GM10266 (cell line): ENCODE results near the gene OASL.
"Not testable (repeated sequence)": the region's sequence is repeated elsewhere in the genome, so short reads cannot be mapped to it uniquely, and the experiment has no call there.

Experiments used
- DNase-seq: peaks from one replicate; pipeline ENCODE4 v3.0.0; 2012; ENCODE audit errors: extremely low spot score
- TF ChIP-seq, protein P1 (sequence below): IDR thresholded peaks from 2 replicates; pipeline ENCODE4 v1.5.1; 2012; ENCODE audit warnings: mild to moderate bottlenecking, low read depth; ENCODE audit not compliant: control insufficient read depth, insufficient read depth; ENCODE audit errors: missing control alignments

The OASL gene

GRCh38 chr12:121084229-121084628 is 45.2 kb upstream of the OASL start:
- TF ChIP-seq, protein P1, sequence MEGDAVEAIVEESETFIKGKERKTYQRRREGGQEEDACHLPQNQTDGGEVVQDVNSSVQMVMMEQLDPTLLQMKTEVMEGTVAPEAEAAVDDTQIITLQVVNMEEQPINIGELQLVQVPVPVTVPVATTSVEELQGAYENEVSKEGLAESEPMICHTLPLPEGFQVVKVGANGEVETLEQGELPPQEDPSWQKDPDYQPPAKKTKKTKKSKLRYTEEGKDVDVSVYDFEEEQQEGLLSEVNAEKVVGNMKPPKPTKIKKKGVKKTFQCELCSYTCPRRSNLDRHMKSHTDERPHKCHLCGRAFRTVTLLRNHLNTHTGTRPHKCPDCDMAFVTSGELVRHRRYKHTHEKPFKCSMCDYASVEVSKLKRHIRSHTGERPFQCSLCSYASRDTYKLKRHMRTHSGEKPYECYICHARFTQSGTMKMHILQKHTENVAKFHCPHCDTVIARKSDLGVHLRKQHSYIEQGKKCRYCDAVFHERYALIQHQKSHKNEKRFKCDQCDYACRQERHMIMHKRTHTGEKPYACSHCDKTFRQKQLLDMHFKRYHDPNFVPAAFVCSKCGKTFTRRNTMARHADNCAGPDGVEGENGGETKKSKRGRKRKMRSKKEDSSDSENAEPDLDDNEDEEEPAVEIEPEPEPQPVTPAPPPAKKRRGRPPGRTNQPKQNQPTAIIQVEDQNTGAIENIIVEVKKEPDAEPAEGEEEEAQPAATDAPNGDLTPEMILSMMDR = no peak
- no peak for DNase-seq

- TF ChIP-seq, protein P1 = no peak
- DNase-seq = no peak
Measured at GRCh38 chr12:121080909-121081308, 41.9 kb upstream of the OASL start.

DNA sequence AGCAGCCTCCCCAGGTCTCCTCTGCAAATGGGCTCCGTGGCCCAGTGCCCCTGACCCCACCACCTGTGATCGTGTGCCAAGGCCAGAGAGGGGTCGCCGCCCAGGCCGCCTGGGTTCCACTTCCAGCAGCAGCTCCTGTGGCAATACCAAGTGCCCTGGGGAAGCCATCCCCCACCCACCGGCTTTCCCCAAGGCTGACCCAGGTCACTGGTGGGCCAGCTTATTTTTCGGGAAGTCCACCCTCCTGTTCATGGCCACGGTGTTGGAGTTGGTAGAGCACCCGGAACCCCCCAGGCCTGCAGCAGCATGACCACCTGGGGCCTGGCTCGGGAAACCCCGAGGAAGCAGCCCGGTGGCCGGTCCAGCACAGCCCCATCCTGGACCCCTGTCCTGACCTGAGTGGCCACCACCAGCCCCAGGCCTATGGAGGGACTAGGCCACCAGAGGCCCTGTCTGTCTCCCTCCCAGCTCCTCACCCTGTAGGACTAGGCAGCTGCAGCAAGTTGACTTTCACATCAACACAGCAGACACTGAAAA is 40.8 kb upstream of the OASL start:
- DNase-seq = no peak
- TF ChIP-seq, protein P1 = no peak

GRCh38 chr12:121077440-121077839 is 38.4 kb upstream of the OASL start:
- not testable (repeated sequence) for DNase-seq

DNA sequence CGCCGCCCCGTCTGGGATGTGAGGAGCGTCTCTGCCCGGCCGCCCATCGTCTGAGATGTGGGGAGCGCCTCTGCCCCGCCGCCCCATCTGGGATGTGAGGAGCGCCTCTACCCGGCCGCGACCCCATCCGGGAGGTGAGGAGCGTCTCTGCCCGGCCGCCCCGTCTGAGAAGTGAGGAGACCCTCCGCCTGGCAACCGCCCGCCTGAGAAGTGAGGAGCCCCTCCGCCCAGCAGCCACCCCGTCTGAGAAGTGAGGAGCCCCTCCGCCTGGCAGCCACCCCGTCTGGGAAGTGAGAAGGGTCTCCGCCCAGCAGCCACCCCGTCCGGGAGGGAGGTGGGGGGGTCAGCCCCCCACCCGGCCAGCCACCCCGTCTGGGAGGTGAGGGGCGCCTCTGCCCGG is 36.9 kb upstream of the OASL start:
- not testable (repeated sequence) for DNase-seq

GRCh38 chr12:121072147-121072546 is 33.1 kb upstream of the OASL start:
- no peak for DNase-seq
- TF ChIP-seq, protein P1 = no peak

- no peak for DNase-seq
- TF ChIP-seq, protein P1 = no peak
Measured at GRCh38 chr12:121069206-121069605, 30.2 kb upstream of the OASL start.

DNA sequence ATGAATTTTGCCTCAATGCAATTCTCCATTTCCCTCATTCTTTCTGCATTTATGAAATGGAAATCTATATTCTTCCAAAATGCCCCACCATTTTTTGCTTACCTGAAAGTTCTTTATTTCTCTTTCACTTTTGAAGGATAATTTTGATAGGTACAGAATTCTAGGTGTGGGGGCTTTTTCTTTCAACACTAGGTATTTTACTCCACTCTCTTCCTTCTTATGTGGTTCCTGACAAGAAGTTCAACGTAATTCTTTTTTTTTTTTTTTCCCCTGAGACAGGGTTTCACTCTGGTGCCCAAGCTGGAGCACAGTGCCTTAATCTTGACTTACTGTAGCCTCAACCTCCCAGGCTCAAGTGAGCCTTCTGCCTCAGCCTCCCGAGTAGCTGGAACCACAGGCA is 26.3 kb upstream of the OASL start:
- no peak for DNase-seq
- TF ChIP-seq, protein P1 = no peak

- DNase-seq = not testable (repeated sequence)
Measured at GRCh38 chr12:121064586-121064985, 25.5 kb upstream of the OASL start.
